Loucy (cell line): ENCODE measurements around the gene SYNGR2.

ENCODE experiments used
- H2AFZ ChIP-seq: fragments of 200-600 bp; sonication (generic); 2 replicates; pipeline ENCODE4 v1.6.0; 2016; ENCODE audit warnings: antibody characterized with exemption, mild to moderate bottlenecking, low read length, moderate library complexity
- H3F3A ChIP-seq: fragments of 200-600 bp; 2 replicates; pipeline ENCODE4 v1.6.0; 2016; ENCODE audit warnings: antibody characterized with exemption, low read depth, mild to moderate bottlenecking
- H3K27me3 ChIP-seq: fragments of 200-600 bp; sonication (generic); 2 replicates; pipeline ENCODE4 v1.6.1; 2014; ENCODE audit warnings: low read length, mild to moderate bottlenecking; ENCODE audit not compliant: insufficient read depth, poor library complexity, severe bottlenecking
- H3K36me3 ChIP-seq: fragments of 200-600 bp; sonication (generic); 2 replicates; pipeline ENCODE4 v1.6.1; 2016; ENCODE audit warnings: low read length; ENCODE audit not compliant: insufficient read depth
- H3K4me1 ChIP-seq: fragments of 200-600 bp; sonication (generic); 2 replicates; pipeline ENCODE4 v1.5.1; 2014; ENCODE audit warnings: low read length, mild to moderate bottlenecking; ENCODE audit not compliant: insufficient read depth, poor library complexity, severe bottlenecking
- H3K4me2 ChIP-seq: fragments of 200-600 bp; sonication (generic); 2 replicates; pipeline ENCODE4 v1.6.0; 2014; ENCODE audit warnings: antibody characterized with exemption, low read length, low read depth, mild to moderate bottlenecking; ENCODE audit not compliant: poor library complexity, severe bottlenecking
- H3K4me3 ChIP-seq: fragments of 200-600 bp; sonication (generic); 2 replicates; pipeline ENCODE4 v1.5.1; 2014; ENCODE audit warnings: low read length, mild to moderate bottlenecking, mixed read lengths; ENCODE audit not compliant: poor library complexity, severe bottlenecking
- H3K79me2 ChIP-seq: fragments of 200-600 bp; sonication (generic); 2 replicates; pipeline ENCODE4 v1.6.1; 2014; ENCODE audit warnings: low read length; ENCODE audit not compliant: insufficient read depth
- H3K9ac ChIP-seq: fragments of 200-600 bp; sonication (generic); 2 replicates; pipeline ENCODE4 v1.6.0; 2014; ENCODE audit warnings: mild to moderate bottlenecking, low read depth, low read length, moderate library complexity; ENCODE audit not compliant: poor library complexity, severe bottlenecking
- H3K9me2 ChIP-seq: fragments of 200-600 bp; sonication (generic); replicated peaks from 2 replicates; pipeline ENCODE4 v1.6.1; 2016; ENCODE audit warnings: low read depth, low read length, mixed read lengths
- H3K9me3 ChIP-seq: fragments of 200-600 bp; sonication (generic); 2 replicates; pipeline ENCODE4 v1.6.1; 2014; ENCODE audit warnings: mild to moderate bottlenecking, antibody characterized with exemption, low read length, low read depth; ENCODE audit not compliant: insufficient read depth
- H4K20me1 ChIP-seq: fragments of 200-600 bp; sonication (generic); 2 replicates; pipeline ENCODE4 v1.6.0; 2014; ENCODE audit warnings: antibody characterized with exemption, low read length, mild to moderate bottlenecking; ENCODE audit not compliant: insufficient read depth, poor library complexity, severe bottlenecking
- EZH2phosphoT487 ChIP-seq: fragments of 200-600 bp; IDR thresholded peaks from 2 replicates; pipeline ENCODE4 v1.6.1; 2018; ENCODE audit warnings: antibody characterized with exemption, mild to moderate bottlenecking, moderate library complexity, borderline replicate concordance
- TF ChIP-seq, protein P1 (sequence below): fragments of 200-600 bp; sonication (generic); conservative IDR thresholded peaks from 2 replicates; pipeline ENCODE4 v1.5.1; 2014; ENCODE audit warnings: mild to moderate bottlenecking, antibody characterized with exemption, low read length

SYNGR2 gene

DNA sequence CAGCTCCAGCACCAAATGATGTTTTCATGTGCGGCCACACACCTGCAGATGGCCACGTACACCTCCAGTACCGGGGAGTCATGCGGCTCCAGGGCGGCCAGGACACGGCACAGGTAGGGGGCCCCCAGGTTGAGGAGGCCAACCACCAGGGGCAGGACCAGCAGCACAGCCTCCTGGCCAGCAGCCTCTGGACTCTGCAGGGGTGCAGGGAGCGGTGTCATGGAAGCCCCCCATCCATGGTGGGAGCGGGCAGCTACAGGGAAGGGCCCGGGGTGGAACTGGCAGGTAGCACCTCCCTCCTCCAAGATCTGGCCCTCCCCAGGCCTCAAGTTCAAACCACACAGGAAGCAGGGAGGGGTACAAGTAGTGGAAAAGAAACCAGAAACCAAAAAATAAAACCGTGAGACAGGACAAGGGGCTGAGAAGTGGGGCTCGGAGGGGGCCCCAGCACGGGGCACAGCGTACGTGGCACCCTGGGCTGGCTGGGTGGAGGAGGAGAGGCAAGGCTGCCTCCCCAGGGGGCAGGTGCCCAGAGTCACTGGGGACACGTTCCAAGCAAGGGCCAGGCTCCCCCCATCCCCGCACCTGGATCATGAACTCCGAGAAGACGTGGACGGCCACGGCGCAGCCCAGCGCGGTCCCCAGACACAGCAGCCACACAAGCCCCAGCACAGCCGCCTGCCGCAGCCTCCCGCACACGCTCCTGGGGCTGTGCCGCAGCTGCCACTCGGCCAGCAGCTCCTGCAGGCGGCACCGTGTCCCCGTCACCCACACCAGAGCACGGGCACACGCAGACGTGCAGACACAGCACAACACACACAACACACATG lies 47.2 kb upstream of the SYNGR2 start:
- Histone ChIP-seq H3K9me2 (no peaks in the 10 kb centered on the region), H4K20me1 (peaks cover 23% of the 10 kb centered on the region), H3K36me3 (peaks cover 24% of the 10 kb centered on the region; the same call in 1 of the 2 replicates), H3K27me3 (no peaks in the 10 kb centered on the region), H3K9ac (peak overlapping the region; percentile 74), H3K4me1 (peaks cover 41% of the 10 kb centered on the region), H3K4me2 (peak overlapping the region; percentile 77), H2AFZ (no peak overlapping the region), H3F3A (no peaks in the 10 kb centered on the region), H3K4me3 (peak overlapping the region; percentile 68), H3K79me2 (peaks cover 60% of the 10 kb centered on the region), H3K9me3 (no peaks in the 10 kb centered on the region)
- no peak for TF ChIP-seq EZH2phosphoT487
- TF ChIP-seq, protein P1, sequence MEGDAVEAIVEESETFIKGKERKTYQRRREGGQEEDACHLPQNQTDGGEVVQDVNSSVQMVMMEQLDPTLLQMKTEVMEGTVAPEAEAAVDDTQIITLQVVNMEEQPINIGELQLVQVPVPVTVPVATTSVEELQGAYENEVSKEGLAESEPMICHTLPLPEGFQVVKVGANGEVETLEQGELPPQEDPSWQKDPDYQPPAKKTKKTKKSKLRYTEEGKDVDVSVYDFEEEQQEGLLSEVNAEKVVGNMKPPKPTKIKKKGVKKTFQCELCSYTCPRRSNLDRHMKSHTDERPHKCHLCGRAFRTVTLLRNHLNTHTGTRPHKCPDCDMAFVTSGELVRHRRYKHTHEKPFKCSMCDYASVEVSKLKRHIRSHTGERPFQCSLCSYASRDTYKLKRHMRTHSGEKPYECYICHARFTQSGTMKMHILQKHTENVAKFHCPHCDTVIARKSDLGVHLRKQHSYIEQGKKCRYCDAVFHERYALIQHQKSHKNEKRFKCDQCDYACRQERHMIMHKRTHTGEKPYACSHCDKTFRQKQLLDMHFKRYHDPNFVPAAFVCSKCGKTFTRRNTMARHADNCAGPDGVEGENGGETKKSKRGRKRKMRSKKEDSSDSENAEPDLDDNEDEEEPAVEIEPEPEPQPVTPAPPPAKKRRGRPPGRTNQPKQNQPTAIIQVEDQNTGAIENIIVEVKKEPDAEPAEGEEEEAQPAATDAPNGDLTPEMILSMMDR: no peak

GRCh38 chr17:78121801-78122215 lies 46.6 kb upstream of the SYNGR2 start:
- peak overlapping the region; percentile 77 for H3K4me2 ChIP-seq
- H3K9ac ChIP-seq: peak overlapping the region; percentile 74
- H3K27me3 ChIP-seq: no peaks in the 10 kb centered on the region
- peak overlapping the region; percentile 68 for H3K4me3 ChIP-seq
- H2AFZ ChIP-seq: no peak overlapping the region
- H4K20me1 ChIP-seq: peaks cover 27% of the 10 kb centered on the region
- H3K4me1 ChIP-seq: peaks cover 47% of the 10 kb centered on the region
- H3K9me2 ChIP-seq: no peaks in the 10 kb centered on the region
- no peaks in the 10 kb centered on the region for H3F3A ChIP-seq
- peaks cover 24% of the 10 kb centered on the region; the same call in 1 of the 2 replicates for H3K36me3 ChIP-seq
- peaks cover 66% of the 10 kb centered on the region for H3K79me2 ChIP-seq
- no peaks in the 10 kb centered on the region for H3K9me3 ChIP-seq
- TF ChIP-seq, protein P1: no peak
- no peak for TF ChIP-seq EZH2phosphoT487

GRCh38 chr17:78122216-78122930 lies 46.0 kb upstream of the SYNGR2 start:
- Histone ChIP-seq H3K79me2 (peaks cover 72% of the 10 kb centered on the region), H3K36me3 (peaks cover 19% of the 10 kb centered on the region; the same call in 1 of the 2 replicates), H2AFZ (no peak overlapping the region), H3F3A (no peaks in the 10 kb centered on the region), H3K4me2 (peak overlapping the region; percentile 77), H3K27me3 (no peaks in the 10 kb centered on the region), H3K4me3 (peak overlapping the region; percentile 68), H4K20me1 (peaks cover 30% of the 10 kb centered on the region), H3K9me3 (no peaks in the 10 kb centered on the region), H3K9me2 (no peaks in the 10 kb centered on the region), H3K9ac (peak overlapping the region; percentile 74), H3K4me1 (peaks cover 49% of the 10 kb centered on the region)
- TF ChIP-seq, protein P1: no peak
